ENCODE results near the gene SIGLEC12. TPM values are rescaled to one million over a fixed set of nuclear protein-coding genes. Genes with fewer than 3 reads are reported as not detected.

The SIGLEC12 gene
- total and polyA plus RNA-seq, 2 donors (not counting 1 experiment from before 2014, with no cell fraction given), result not detected

DNA sequence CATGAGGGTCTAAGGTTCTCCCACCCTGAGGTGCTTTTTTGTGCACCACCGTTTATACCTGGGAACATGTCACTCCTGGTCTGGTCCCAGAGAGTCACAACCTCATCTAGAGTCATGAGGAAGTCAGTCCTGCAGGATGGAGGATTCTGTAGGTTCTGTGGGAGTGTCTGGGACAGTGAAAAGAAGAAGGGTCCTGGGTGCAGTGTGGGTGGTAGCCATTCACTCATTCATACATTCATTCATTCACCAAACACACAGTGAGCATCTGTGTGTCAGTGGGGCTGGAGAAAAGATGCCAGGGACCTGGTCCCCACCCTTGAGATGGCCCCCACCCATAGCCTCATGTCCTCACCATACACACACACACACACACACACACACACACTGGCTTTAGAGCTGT is 32.0 kb downstream of the SIGLEC12 start:
- Histone ChIP-seq H4K20me1 (ENCODE audit: control insufficient read depth, extremely low read depth, insufficient read depth, low read length) (no peaks in the 10 kb centered on the region), H3K27ac (ENCODE audit: insufficient read depth, low read length) (no peak overlapping the region)
- TF ChIP-seq EZH2 (IDR thresholded peaks at IDR 0.05; ENCODE audit: low read length, missing control alignments), result no peak
- TF ChIP-seq, protein P1, sequence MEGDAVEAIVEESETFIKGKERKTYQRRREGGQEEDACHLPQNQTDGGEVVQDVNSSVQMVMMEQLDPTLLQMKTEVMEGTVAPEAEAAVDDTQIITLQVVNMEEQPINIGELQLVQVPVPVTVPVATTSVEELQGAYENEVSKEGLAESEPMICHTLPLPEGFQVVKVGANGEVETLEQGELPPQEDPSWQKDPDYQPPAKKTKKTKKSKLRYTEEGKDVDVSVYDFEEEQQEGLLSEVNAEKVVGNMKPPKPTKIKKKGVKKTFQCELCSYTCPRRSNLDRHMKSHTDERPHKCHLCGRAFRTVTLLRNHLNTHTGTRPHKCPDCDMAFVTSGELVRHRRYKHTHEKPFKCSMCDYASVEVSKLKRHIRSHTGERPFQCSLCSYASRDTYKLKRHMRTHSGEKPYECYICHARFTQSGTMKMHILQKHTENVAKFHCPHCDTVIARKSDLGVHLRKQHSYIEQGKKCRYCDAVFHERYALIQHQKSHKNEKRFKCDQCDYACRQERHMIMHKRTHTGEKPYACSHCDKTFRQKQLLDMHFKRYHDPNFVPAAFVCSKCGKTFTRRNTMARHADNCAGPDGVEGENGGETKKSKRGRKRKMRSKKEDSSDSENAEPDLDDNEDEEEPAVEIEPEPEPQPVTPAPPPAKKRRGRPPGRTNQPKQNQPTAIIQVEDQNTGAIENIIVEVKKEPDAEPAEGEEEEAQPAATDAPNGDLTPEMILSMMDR (conservative IDR thresholded peaks at IDR 0.05 in 1 of 2, IDR thresholded peaks at IDR 0.05 in 1 of 2; ENCODE audit: low read depth in 1 of 2, low read length in 2 of 2), result no peak

DNA sequence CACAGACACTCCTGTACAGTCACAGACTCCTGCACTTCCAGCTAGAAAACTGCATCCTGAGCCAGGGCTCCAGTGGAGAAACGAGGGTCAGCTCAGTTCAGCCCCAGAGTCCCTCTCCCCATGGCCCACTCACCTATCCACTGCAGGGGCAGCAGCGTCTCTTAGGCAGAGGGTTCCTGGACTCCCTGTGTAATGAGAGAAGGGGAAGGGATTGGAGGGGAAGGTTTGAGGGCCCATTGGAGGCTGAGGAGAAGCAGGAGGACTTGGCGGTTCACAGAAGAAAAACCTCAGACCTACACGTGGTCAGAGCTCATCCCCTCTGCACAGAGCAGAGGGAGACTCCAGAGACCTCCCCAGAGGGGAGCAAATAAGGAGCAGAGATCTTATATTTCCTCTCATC is 32.4 kb downstream of the SIGLEC12 start:
- H3K4me3 ChIP-seq (replicated peaks in 1 of 4; ENCODE audit: control extremely low read depth in 1 of 4, insufficient read depth in 1 of 4, low read depth in 3 of 4, low read length in 4 of 4), result no peak overlapping the region
- no peaks in the 10 kb centered on the region for H3K9me3 ChIP-seq (ENCODE audit: control insufficient read depth, insufficient read depth, low read depth, low read length)
- no peaks in the 10 kb centered on the region for H3K36me3 ChIP-seq (ENCODE audit: control insufficient read depth, insufficient read depth, low read length)
- H3K4me1 ChIP-seq (ENCODE audit: control insufficient read depth, extremely low read depth, insufficient read depth, low read length), result no peaks in the 10 kb centered on the region
- H3K4me2 ChIP-seq (ENCODE audit: extremely low read depth, insufficient read depth, low read length), result no peak overlapping the region
- DNase-seq (ENCODE audit: low read depth in 2 of 2), result no peak
- no peak overlapping the region for H3K9ac ChIP-seq (ENCODE audit: insufficient read depth, low read length)
- no peaks in the 10 kb centered on the region for H4K20me1 ChIP-seq (ENCODE audit: control insufficient read depth, extremely low read depth, insufficient read depth, low read length)
- TF ChIP-seq, protein P1 (conservative IDR thresholded peaks at IDR 0.05 in 1 of 2, IDR thresholded peaks at IDR 0.05 in 1 of 2; ENCODE audit: low read depth in 1 of 2, low read length in 2 of 2), result no peak
- TF ChIP-seq EZH2 (IDR thresholded peaks at IDR 0.05; ENCODE audit: low read length, missing control alignments), result no peak
- H3K27ac ChIP-seq (ENCODE audit: insufficient read depth, low read length), result no peak overlapping the region
- no peaks in the 10 kb centered on the region for H3K27me3 ChIP-seq (ENCODE audit: control insufficient read depth, insufficient read depth, low read length)
- H2AFZ ChIP-seq (ENCODE audit: low read length), result no peak overlapping the region
- H3K79me2 ChIP-seq (ENCODE audit: control insufficient read depth, insufficient read depth, low read length), result no peaks in the 10 kb centered on the region

More for the DNA sequence above, 32.0 kb downstream of the SIGLEC12 start:
- no peak overlapping the region for H2AFZ ChIP-seq (ENCODE audit: low read length)
- H3K79me2 ChIP-seq (ENCODE audit: control insufficient read depth, insufficient read depth, low read length), result no peaks in the 10 kb centered on the region
- H3K9ac ChIP-seq (ENCODE audit: insufficient read depth, low read length), result no peak overlapping the region
- H3K4me2 ChIP-seq (ENCODE audit: extremely low read depth, insufficient read depth, low read length), result no peak overlapping the region
- DNase-seq (ENCODE audit: low read depth in 2 of 2), result no peak
- no peaks in the 10 kb centered on the region for H3K36me3 ChIP-seq (ENCODE audit: control insufficient read depth, insufficient read depth, low read length)
- H3K4me1 ChIP-seq (ENCODE audit: control insufficient read depth, extremely low read depth, insufficient read depth, low read length), result no peaks in the 10 kb centered on the region
- H3K27me3 ChIP-seq (ENCODE audit: control insufficient read depth, insufficient read depth, low read length), result no peaks in the 10 kb centered on the region
- H3K4me3 ChIP-seq (replicated peaks in 1 of 4; ENCODE audit: control extremely low read depth in 1 of 4, insufficient read depth in 1 of 4, low read depth in 3 of 4, low read length in 4 of 4), result no peak overlapping the region
- H3K9me3 ChIP-seq (ENCODE audit: control insufficient read depth, insufficient read depth, low read depth, low read length), result no peaks in the 10 kb centered on the region

DNA sequence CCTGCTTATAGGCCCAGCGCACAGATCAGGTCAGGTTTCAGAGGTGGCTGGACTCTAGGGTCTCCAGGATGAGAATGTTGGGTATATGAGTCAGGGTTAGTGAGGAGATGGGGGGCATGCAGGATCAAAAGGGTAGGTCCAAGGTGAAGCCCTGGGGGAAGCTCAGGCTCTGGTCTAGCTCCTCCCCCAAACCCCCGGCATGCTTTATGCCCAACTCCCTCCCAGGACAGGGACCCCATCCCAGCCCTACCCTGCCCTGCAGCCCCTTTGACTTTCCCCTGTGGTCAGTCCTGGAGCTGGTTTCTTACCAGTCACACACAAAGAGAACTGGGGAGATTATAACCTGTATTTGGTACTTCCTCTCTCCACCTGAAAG is 33.1 kb downstream of the SIGLEC12 start:
- no peaks in the 10 kb centered on the region for H3K4me1 ChIP-seq (ENCODE audit: control insufficient read depth, extremely low read depth, insufficient read depth, low read length)
- no peak overlapping the region for H2AFZ ChIP-seq (ENCODE audit: low read length)
- TF ChIP-seq EZH2 (IDR thresholded peaks at IDR 0.05; ENCODE audit: low read length, missing control alignments), result no peak
- TF ChIP-seq, protein P1 (conservative IDR thresholded peaks at IDR 0.05 in 1 of 2, IDR thresholded peaks at IDR 0.05 in 1 of 2; ENCODE audit: low read depth in 1 of 2, low read length in 2 of 2), result no peak
- no peak overlapping the region for H3K9ac ChIP-seq (ENCODE audit: insufficient read depth, low read length)
- no peak overlapping the region for H3K4me3 ChIP-seq (replicated peaks in 1 of 4; ENCODE audit: control extremely low read depth in 1 of 4, insufficient read depth in 1 of 4, low read depth in 3 of 4, low read length in 4 of 4)
- DNase-seq (ENCODE audit: low read depth in 2 of 2), result no peak
- no peaks in the 10 kb centered on the region for H3K36me3 ChIP-seq (ENCODE audit: control insufficient read depth, insufficient read depth, low read length)
- no peaks in the 10 kb centered on the region for H3K79me2 ChIP-seq (ENCODE audit: control insufficient read depth, insufficient read depth, low read length)
- no peak overlapping the region for H3K4me2 ChIP-seq (ENCODE audit: extremely low read depth, insufficient read depth, low read length)
- H3K27ac ChIP-seq (ENCODE audit: insufficient read depth, low read length), result no peak overlapping the region
- H3K9me3 ChIP-seq (ENCODE audit: control insufficient read depth, insufficient read depth, low read depth, low read length), result no peaks in the 10 kb centered on the region
- H3K27me3 ChIP-seq (ENCODE audit: control insufficient read depth, insufficient read depth, low read length), result no peaks in the 10 kb centered on the region
- H4K20me1 ChIP-seq (ENCODE audit: control insufficient read depth, extremely low read depth, insufficient read depth, low read length), result no peaks in the 10 kb centered on the region

All from fibroblast of lung (primary cell).